Skeletal muscle tissue (tissue), 4 donors: ENCODE data around the gene TEDC1. TPM values are rescaled to one million over a fixed set of nuclear protein-coding genes. Genes with fewer than 3 reads are reported as not detected.
A peak's percentile ranks its signal among the peaks of the same experiment; 100 is the strongest.

Source experiments
- H3K27ac ChIP-seq: one replicate; pipeline ENCODE4 v1.7.0; 2013; ENCODE audit warnings: mild to moderate bottlenecking, low read depth, low read length, inconsistent platforms
- H3K27me3 ChIP-seq, 3 donors: one replicate each; pipeline ENCODE4 v1.7.0; 2013; ENCODE audit warnings: low read length in 3 of 3; ENCODE audit not compliant: control insufficient read depth in 3 of 3, insufficient read depth in 3 of 3
- H3K36me3 ChIP-seq, 3 donors: one replicate each; pipeline ENCODE4 v1.7.0; 2013; ENCODE audit warnings: low read length in 3 of 3; ENCODE audit not compliant: control insufficient read depth in 3 of 3, insufficient read depth in 3 of 3
- H3K4me1 ChIP-seq, 3 donors: one replicate each; pipeline ENCODE4 v1.7.0; 2013; ENCODE audit warnings: low read length in 3 of 3, mild to moderate bottlenecking in 3 of 3; ENCODE audit not compliant: control insufficient read depth in 3 of 3, insufficient read depth in 3 of 3
- H3K4me3 ChIP-seq, 3 donors: one replicate each; pipeline ENCODE4 v1.7.0; 2013; ENCODE audit warnings: low read length in 3 of 3
- H3K9ac ChIP-seq, 3 donors: one replicate each; pipeline ENCODE4 v1.7.0; 2013; ENCODE audit warnings: low read length in 3 of 3, mild to moderate bottlenecking in 3 of 3, moderate library complexity in 2 of 3, low read depth in 1 of 3
- H3K9me3 ChIP-seq, 3 donors: one replicate each; pipeline ENCODE4 v1.7.0; 2013; ENCODE audit warnings: low read length in 3 of 3; ENCODE audit not compliant: control insufficient read depth in 3 of 3
- total RNA-seq: library from RNA; depleted of rRNA; stranded (reverse); fragments of >200 nt; gene quantifications from one replicate; pipeline ENCODE4 v1.2.3, GENCODE V29; 2014
- donor health status: Osteomylitis.

TEDC1 gene
- total RNA-seq, 1 donor from 2014 or later, result 2.1 TPM

DNA sequence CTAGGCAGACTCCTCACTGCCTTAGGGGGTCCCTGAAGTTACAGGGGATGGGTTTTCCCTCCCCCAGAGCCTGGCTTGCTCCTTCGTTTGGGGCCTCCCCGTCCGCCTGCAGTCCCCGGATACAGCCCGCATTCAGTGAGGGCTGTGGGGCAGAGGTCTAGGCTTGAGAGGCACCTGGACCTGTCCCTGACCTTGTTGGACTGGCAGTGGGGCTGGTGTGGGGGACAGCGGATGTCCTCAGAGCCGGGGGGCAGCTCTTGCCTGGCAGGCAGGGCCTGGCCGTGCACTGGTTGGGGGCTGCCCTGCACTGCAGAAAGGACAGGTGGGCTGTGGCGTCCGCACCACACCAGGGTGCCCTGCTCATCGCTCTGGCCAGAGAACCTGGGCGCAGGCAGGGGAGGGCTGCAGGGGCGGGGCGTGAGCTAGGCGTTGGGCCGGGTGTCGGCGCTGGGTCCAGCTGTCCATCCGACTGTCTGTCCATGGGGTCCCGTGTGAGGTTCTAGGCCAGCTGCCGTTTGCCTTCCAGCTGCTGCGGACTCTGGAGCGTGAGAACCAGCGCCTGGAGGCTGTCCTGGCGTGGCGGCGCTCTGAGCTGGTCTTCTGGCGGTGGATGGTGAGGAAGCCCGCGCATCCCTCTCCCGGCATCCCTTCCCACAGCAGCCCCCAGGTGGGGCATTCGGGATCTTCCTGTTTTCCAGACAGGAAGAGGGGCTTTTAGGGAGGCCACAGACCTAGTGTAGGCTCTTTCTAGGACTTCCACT is 6.0 kb downstream of the TEDC1 start:
- no peak overlapping the region for H3K27ac ChIP-seq
- H3K9ac ChIP-seq, result peak overlapping the region in 2 of 3 donors; percentile 23 to 72
- no peaks in the 10 kb centered on the region for H3K9me3 ChIP-seq
- H3K27me3 ChIP-seq, result no peaks in the 10 kb centered on the region
- peaks cover 0 to 4% (median 0%) of the 10 kb centered on the region in 3 donors for H3K36me3 ChIP-seq
- H3K4me3 ChIP-seq, result no peak overlapping the region
- H3K4me1 ChIP-seq, result peaks cover 19 to 28% (median 27%) of the 10 kb centered on the region in 3 donors

DNA sequence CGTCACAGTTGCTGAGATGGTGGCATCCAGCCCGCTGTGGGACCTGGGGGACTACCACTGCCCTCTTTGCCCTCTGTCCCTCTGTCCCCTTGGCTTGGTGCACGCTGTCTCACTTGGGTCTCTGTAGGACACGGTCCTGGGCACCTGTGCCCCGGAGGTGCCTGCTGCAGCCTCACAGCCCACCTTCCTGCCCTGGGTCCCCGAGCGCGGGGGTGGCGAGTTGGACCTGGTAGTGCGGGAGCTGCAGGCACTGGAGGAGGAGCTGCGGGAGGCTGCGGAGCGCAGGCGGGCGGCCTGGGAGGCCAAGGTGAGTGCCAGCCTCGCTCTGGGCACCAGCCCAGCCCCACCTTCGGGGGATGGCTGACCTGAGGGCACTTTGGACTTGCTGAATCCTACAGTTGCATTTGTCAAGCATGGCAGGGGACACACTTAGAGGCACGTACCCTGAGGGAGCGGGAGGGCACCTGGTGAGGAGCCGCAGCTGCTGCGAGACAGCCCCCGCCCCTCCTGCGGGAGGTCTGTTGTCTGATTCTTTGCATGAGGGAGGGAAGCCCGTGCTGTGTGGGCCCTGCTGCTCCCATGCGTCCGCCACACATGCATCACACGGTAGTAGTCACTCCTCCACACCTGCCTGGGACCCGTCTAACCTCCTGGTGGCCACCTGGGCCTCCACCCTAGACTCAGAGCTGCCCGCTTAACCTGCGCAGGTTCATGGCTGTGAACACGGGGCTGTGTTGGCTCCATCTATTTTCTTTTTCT is 6.8 kb downstream of the TEDC1 start:
- Histone ChIP-seq H3K9me3 (no peaks in the 10 kb centered on the region), H3K9ac (no peak overlapping the region), H3K27me3 (no peaks in the 10 kb centered on the region)

DNA sequence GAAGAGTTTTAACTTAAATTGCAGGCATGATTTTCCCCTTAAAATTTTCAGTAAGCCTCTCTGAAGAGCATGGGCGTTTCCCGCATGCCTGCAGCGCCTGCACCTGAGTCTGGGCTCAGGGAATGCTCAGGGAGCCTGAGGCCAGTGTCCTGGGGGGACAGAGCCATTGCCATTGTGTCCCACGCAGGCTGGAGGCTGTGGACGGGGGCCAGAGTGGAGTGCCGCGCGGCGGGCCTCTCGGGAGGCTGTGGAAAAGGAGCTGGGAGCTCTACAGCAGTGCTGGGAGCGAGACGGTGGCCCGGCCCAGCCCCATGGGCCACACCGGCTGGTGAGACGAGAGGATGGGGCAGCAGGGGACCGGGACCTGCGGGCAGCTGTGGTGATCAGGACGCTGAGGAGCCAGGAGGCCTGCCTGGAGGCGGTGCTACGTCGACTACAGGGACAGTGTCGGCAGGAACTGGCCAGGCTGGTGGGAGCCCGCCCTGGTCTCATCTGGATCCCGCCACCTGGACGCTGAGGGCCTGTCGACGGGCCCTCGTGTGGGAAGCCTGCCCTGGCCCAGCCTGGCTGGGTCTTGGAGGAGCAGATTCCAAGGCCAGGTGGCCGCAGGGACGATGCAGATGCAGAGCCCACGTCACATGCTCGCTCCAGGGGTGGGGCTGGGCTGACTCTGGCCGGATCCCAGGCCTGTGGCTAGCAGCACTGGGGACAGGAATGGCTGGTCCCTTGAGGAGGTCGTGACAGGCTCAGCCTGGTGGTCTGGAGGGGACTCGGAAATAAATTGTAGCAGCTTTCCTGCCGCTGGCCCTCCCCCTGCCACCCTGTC is 7.6 kb downstream of the TEDC1 start:
- H3K4me3 ChIP-seq, result no peak overlapping the region
- H3K4me1 ChIP-seq, result peaks cover 12 to 20% (median 19%) of the 10 kb centered on the region in 3 donors
- H3K27me3 ChIP-seq, result no peaks in the 10 kb centered on the region
- H3K9me3 ChIP-seq, result no peaks in the 10 kb centered on the region
- no peak overlapping the region for H3K9ac ChIP-seq
- peaks cover 0 to 4% (median 0%) of the 10 kb centered on the region in 3 donors for H3K36me3 ChIP-seq
- no peak overlapping the region for H3K27ac ChIP-seq

More for the DNA sequence above, 6.8 kb downstream of the TEDC1 start:
- H3K4me1 ChIP-seq, result peaks cover 12 to 20% (median 20%) of the 10 kb centered on the region in 3 donors
- no peak overlapping the region for H3K4me3 ChIP-seq
- H3K36me3 ChIP-seq, result peaks cover 0 to 4% (median 0%) of the 10 kb centered on the region in 3 donors
- H3K27ac ChIP-seq, result no peak overlapping the region

DNA sequence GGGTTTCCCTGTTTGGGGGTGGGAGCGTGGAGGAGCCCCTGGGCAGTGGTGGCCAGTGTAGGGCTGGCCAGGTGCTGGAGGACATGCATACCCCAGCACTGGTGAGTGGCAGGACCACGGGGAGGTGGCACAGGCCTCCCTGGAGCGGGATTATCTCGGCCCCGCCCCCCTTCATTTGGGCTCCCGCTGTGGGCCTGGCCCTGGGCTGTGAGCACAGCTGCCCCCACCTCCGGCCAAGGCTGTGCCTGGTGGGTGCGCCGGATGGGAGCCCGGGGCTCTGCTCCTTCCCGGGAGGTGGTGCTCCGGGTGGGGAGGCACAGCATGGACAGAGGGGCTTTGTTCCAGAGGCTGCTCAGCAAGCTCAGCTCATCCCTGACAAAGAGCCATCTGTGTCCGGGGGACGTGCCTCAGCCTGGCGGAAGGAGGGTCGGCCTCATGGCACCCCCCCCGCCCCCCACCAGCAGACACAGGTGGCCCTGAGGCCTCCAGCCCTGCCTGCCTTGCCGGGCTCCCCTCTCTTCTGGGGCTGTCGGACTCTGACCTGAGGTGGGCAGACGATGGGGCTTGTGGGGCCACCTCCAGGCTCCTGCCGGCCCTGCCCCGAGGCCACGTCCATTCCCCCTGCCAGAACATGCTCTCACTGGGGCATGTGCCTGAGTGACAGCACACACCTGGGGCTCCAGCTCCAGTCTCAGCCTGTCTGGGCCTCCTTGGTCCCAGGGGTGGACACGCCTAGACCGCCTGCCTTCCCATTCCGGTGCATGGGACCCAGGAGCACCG is 8.4 kb downstream of the TEDC1 start:
- Histone ChIP-seq H3K9me3 (no peaks in the 10 kb centered on the region), H3K4me3 (no peak overlapping the region), H3K36me3 (peaks cover 0 to 4% (median 0%) of the 10 kb centered on the region in 3 donors), H3K9ac (no peak overlapping the region), H3K27ac (no peak overlapping the region), H3K4me1 (peaks cover 12 to 20% (median 19%) of the 10 kb centered on the region in 3 donors), H3K27me3 (no peaks in the 10 kb centered on the region)

DNA sequence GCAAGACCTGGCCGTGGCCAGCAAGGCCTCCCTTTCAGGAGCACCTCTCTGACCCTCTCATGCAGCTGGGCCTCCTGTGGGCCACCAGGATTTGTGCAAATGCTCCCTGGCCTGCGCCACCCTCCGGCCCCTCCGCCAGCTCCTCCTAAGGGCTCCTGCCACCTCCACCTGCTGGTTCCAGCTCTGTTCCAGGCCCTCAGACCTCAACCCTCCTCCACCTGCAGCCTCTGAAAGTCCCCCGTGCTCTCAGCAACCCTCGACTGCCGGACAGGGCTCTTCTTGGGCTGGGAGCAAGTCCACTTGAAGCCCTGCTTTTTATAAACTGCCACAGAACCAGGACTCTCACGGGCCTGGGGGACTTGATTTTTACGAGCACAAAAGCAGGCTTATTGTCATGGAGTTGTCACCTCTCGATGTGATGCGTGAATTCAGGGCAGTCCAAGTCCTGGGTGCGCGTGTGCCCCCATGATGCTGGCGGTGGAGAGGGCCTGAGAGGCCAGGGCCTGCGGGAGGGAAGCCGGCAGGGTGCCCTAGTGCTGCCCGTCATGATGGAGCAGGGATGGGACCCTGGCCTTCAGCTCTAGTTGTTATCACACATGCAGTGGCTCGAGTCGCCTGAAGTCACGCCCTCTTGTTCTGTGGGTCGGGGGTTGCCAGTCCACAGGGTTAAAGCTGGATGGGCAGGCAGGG is 9.1 kb downstream of the TEDC1 start:
- no peaks in the 10 kb centered on the region for H3K9me3 ChIP-seq
- no peak overlapping the region for H3K4me3 ChIP-seq
- H3K27ac ChIP-seq, result no peak overlapping the region
- H3K27me3 ChIP-seq, result no peaks in the 10 kb centered on the region
- H3K36me3 ChIP-seq, result peaks cover 0 to 4% (median 0%) of the 10 kb centered on the region in 3 donors
- peaks cover 10 to 17% (median 14%) of the 10 kb centered on the region in 3 donors for H3K4me1 ChIP-seq
- no peak overlapping the region for H3K9ac ChIP-seq

DNA sequence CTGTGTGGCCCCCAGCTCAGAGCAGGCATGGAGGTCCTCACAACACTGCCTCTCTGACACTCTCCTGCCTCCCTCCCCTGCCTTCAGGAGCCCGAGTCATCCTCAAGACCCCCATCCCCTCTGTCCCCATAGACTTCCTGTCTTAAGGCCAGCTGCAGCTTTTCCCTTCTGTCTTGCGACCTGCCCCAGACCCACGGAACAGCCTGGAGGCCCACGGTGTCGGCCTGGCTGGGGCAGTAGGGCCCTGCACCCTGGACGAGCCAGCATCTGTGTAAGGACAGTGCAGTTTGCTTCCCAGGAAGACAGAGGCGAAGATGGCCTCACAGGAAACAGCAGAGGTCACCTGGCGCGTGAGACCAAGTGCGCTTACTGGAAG is 9.7 kb downstream of the TEDC1 start:
- Histone ChIP-seq H3K27me3 (no peaks in the 10 kb centered on the region), H3K4me1 (peaks cover 5 to 12% (median 9%) of the 10 kb centered on the region in 3 donors), H3K9ac (no peak overlapping the region), H3K36me3 (peaks cover 0 to 4% (median 0%) of the 10 kb centered on the region in 3 donors), H3K4me3 (no peak overlapping the region), H3K9me3 (no peaks in the 10 kb centered on the region), H3K27ac (no peak overlapping the region)

DNA sequence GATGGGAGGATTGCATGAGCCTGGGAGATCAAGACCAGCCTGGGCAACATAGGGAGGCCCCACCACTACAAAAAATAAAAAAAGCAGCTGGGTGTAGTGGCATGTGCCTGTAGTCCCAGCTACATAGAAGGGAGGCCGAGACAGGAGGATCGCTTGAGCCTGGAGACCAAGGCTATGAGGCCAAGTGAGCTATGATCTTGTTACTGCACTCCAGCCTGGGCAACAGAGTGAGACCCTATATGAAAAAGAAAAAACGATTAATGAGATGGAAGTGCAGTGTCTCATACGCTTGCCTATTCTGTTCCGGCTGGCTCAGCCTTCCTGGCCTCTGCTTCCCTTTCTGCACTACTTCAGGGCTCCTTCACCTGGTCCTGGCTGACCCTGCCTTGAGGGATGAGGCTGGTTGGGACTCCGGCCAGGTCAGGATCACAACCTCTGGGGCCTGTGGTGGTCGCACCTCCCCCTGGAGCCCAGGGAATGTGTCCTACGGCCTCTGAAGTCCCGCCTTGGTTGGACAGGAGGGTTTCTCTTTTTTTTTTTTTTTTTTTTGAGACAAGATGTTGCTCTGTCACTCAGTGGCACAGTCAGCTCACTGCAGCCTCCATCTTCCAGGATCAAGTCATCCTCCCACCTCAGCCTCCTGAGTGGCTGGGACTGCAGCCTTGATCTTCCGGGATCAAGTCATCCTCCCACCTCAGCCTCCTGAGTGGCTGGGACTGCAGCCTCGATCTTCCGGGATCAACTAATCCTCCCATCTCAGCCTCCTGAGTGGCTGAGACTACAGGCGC is 10.7 kb downstream of the TEDC1 start:
- Histone ChIP-seq H3K9ac (no peak overlapping the region), H3K36me3 (peaks cover 0 to 4% (median 0%) of the 10 kb centered on the region in 3 donors), H3K27me3 (no peaks in the 10 kb centered on the region)

DNA sequence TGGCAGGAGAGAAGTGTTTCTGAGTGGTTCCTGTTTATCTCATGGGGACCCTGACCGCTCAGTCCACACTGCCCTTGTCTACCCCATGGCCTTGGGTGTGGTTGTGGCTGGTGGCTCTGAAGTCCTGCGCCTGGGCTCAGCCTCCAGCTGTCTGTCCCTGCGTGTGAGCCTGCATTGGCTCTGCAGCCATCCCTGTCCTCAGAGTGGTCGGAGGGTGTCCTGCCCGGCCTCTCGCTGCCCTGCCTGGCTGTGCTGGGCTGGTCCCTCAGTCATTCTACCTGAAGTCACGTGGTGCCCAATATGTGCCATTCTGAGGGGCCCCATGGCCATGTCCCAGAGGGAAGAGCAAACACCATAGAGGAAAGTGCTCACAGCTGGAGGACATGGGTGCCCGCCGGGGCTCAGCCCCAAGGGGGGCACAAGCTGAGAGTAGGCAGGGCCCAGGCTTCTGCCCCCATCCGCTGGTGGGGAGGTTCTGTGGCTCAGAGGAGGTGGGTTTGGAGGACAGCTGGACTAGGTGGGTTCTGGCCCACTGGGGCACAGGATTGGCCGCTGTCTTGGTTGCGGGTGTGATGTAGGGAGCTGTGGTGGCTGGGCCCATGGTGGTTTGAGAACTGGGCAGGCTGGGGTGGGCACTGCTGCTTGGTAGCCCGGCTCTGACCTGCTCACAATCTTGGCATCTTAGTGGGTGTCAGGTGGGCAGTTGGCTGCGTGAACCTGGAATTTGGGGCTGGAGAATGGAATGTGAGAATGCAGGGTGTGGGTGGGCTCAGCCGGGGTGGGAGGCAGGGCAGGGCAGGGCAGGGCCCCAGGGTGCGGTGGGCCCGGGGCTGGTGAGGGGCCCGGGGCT is 11.6 kb downstream of the TEDC1 start:
- no peak overlapping the region for H3K4me3 ChIP-seq
- H3K27me3 ChIP-seq, result no peaks in the 10 kb centered on the region
- peaks cover 0 to 3% (median 0%) of the 10 kb centered on the region in 3 donors for H3K36me3 ChIP-seq
- no peak overlapping the region for H3K9ac ChIP-seq
- no peaks in the 10 kb centered on the region for H3K9me3 ChIP-seq
- no peaks in the 10 kb centered on the region for H3K4me1 ChIP-seq
- H3K27ac ChIP-seq, result no peak overlapping the region

More for the DNA sequence above, 10.7 kb downstream of the TEDC1 start:
- Histone ChIP-seq H3K4me1 (peaks cover 0 to 3% (median under 1%) of the 10 kb centered on the region in 3 donors), H3K27ac (no peak overlapping the region), H3K4me3 (no peak overlapping the region), H3K9me3 (no peaks in the 10 kb centered on the region)
